H1 (cell line): ENCODE data around the gene SMG1. TPM values are rescaled to one million over a fixed set of nuclear protein-coding genes. Genes with fewer than 3 reads are reported as not detected.
"Not testable (repeated sequence)": the region's sequence is repeated elsewhere in the genome, so short reads cannot be mapped to it uniquely, and the experiment has no call there.

ENCODE experiments used
- CTCF ChIA-PET: fragments of 300-600 bp; sonication (Branson Sonifier 250); formaldehyde crosslinking; loops from one replicate; lab custom pipeline; 2021; ENCODE audit not compliant: partially characterized antibody; lab: Charles Lee
- POLR2A ChIA-PET: fragments of 300-600 bp; sonication (Branson Sonifier 250); formaldehyde crosslinking; loops from one replicate; lab custom pipeline; 2021; ENCODE audit warnings: inconsistent platforms; ENCODE audit not compliant: partially characterized antibody; lab: Charles Lee
- DNase-seq, 2 experiments: peaks; one replicate each; pipeline versions ENCODE4 v3.0.0 to v3.0.0-alpha.2; 2010 to 2022; ENCODE audit warnings: low spot score in 2 of 2, low read depth in 1 of 2, mixed read lengths in 1 of 2
- FAIRE-seq: peaks from 2 replicates; lab custom pipeline; 2011; peaks lifted over from hg19 to GRCh38; lab: Jason Lieb, UNC
- H2AFZ ChIP-seq: 2 replicates; pipeline ENCODE4 v1.8.1; 2012; ENCODE audit warnings: low read length, inconsistent platforms
- H2AK5ac ChIP-seq: 2 replicates; pipeline ENCODE4 v1.6.1; 2013; ENCODE audit warnings: low read depth, low read length
- H2BK120ac ChIP-seq: replicated peaks from 2 replicates; pipeline ENCODE3; 2013; ENCODE audit warnings: low read depth, low read length, inconsistent platforms
- H2BK12ac ChIP-seq: 2 replicates; pipeline ENCODE4 v1.6.1; 2013; ENCODE audit warnings: low read depth, low read length
- H2BK15ac ChIP-seq: 2 replicates; pipeline ENCODE4 v1.6.1; 2013; ENCODE audit warnings: low read length
- H2BK20ac ChIP-seq: 2 replicates; pipeline ENCODE4 v1.6.1; 2013; ENCODE audit warnings: low read length
- H2BK5ac ChIP-seq: 2 replicates; pipeline ENCODE4 v1.6.1; 2013; ENCODE audit warnings: low read depth, low read length
- H3K14ac ChIP-seq: 2 replicates; pipeline ENCODE4 v1.6.1; 2013; ENCODE audit warnings: inconsistent platforms; ENCODE audit not compliant: insufficient read length
- H3K18ac ChIP-seq: 2 replicates; pipeline ENCODE4 v1.6.1; 2013; ENCODE audit warnings: low read length; ENCODE audit errors: extremely low read depth
- H3K23ac ChIP-seq: 2 replicates; pipeline ENCODE4 v1.6.1; 2013; ENCODE audit warnings: inconsistent platforms; ENCODE audit not compliant: insufficient read length
- H3K23me2 ChIP-seq: 2 replicates; pipeline ENCODE4 v1.6.1; 2013; ENCODE audit warnings: low read depth, low read length
- H3K27ac ChIP-seq: 2 replicates; pipeline ENCODE4 v1.6.1; 2011; ENCODE audit warnings: low read depth, low read length, inconsistent platforms
- H3K27me3 ChIP-seq, 4 experiments: replicated peaks in 1 of 4; 1 replicate in 1 of 4; 2 replicates in 3 of 4; pipeline versions ENCODE4 v1.6.1 to v1.8.1; 2011 to 2013; ENCODE audit warnings: low read length in 3 of 4, mild to moderate bottlenecking in 3 of 4, inconsistent platforms in 2 of 4, mixed read lengths in 2 of 4, moderate library complexity in 1 of 4; ENCODE audit not compliant: control insufficient read depth in 3 of 4, insufficient read depth in 3 of 4; ENCODE audit errors: extremely low read depth in 1 of 4
- H3K36me3 ChIP-seq, 4 experiments: 2 replicates each; pipeline versions ENCODE4 v1.6.1 to v1.8.1; 2011 to 2013; ENCODE audit warnings: mild to moderate bottlenecking in 4 of 4, low read length in 3 of 4, moderate library complexity in 2 of 4, control low read depth in 1 of 4, inconsistent platforms in 1 of 4; ENCODE audit not compliant: insufficient read depth in 4 of 4, control insufficient read depth in 2 of 4
- H3K4ac ChIP-seq: replicated peaks from 2 replicates; pipeline ENCODE3; 2013; ENCODE audit warnings: low read length, low read depth, mixed read lengths, inconsistent platforms; ENCODE audit not compliant: insufficient read length
- H3K4me1 ChIP-seq, 4 experiments: replicated peaks in 1 of 4; 1 replicate in 1 of 4; 2 replicates in 3 of 4; pipeline versions ENCODE4 v1.6.1 to v1.8.1; 2011 to 2013; ENCODE audit warnings: low read length in 3 of 4, inconsistent platforms in 2 of 4, mixed read lengths in 1 of 4; ENCODE audit not compliant: insufficient read depth in 4 of 4, control insufficient read depth in 3 of 4
- H3K4me2 ChIP-seq, 2 experiments: 2 replicates each; pipeline versions ENCODE4 v1.6.1 to v1.8.1; 2011 to 2013; ENCODE audit warnings: low read depth in 2 of 2, low read length in 2 of 2, control low read depth in 1 of 2, inconsistent platforms in 1 of 2, mild to moderate bottlenecking in 1 of 2; ENCODE audit not compliant: insufficient read depth in 1 of 2
- H3K4me3 ChIP-seq, 4 experiments: fragments of 200-600, 300-600 bp in 1 of 4; sonication (generic), shearing (Covaris generic), sonication (Bioruptor Twin) in 1 of 4; 2 replicates each; pipeline versions ENCODE4 v1.5.1 to v1.8.1; 2011 to 2016; ENCODE audit warnings: low read length in 4 of 4, low read depth in 3 of 4, control low read depth in 2 of 4, inconsistent platforms in 2 of 4, mild to moderate bottlenecking in 2 of 4, mixed read lengths in 1 of 4, moderate library complexity in 1 of 4; ENCODE audit not compliant: insufficient read depth in 2 of 4; ENCODE audit errors: extremely low read depth in 1 of 4
- H3K56ac ChIP-seq: replicated peaks from 2 replicates; pipeline ENCODE3; 2013; ENCODE audit warnings: low read depth, mild to moderate bottlenecking, mixed read lengths, low read length, inconsistent platforms; ENCODE audit not compliant: insufficient read length
- H3K79me1 ChIP-seq: 2 replicates; pipeline ENCODE4 v1.6.1; 2013; ENCODE audit warnings: low read depth, low read length, control low read depth
- H3K79me2 ChIP-seq, 2 experiments: 2 replicates each; pipeline versions ENCODE4 v1.6.1 to v1.8.1; 2012 to 2013; ENCODE audit warnings: low read length in 2 of 2, mild to moderate bottlenecking in 2 of 2, inconsistent platforms in 1 of 2; ENCODE audit not compliant: insufficient read depth in 2 of 2, control insufficient read depth in 1 of 2
- H3K9ac ChIP-seq, 4 experiments: replicated peaks in 1 of 4; 1 replicate in 1 of 4; 2 replicates in 3 of 4; pipeline versions ENCODE4 v1.6.1 to v1.8.1; 2011 to 2013; ENCODE audit warnings: low read depth in 3 of 4, low read length in 3 of 4, control low read depth in 2 of 4, mild to moderate bottlenecking in 2 of 4, moderate library complexity in 2 of 4, inconsistent platforms in 1 of 4; ENCODE audit errors: extremely low read depth in 1 of 4
- H3K9me3 ChIP-seq, 2 experiments: 2 replicates each; pipeline versions ENCODE4 v1.6.1 to v1.8.1; 2012 to 2013; ENCODE audit warnings: mild to moderate bottlenecking in 2 of 2, moderate library complexity in 2 of 2, control low read depth in 1 of 2, inconsistent platforms in 1 of 2, low read depth in 1 of 2, low read length in 1 of 2, mixed read lengths in 1 of 2; ENCODE audit not compliant: insufficient read depth in 2 of 2
- H4K20me1 ChIP-seq, 2 experiments: replicated peaks in 1 of 2; 2 replicates each; pipeline versions ENCODE3 to v1.8.1; 2011 to 2013; ENCODE audit warnings: inconsistent platforms in 2 of 2, low read length in 2 of 2, mild to moderate bottlenecking in 1 of 2; ENCODE audit not compliant: insufficient read depth in 2 of 2, control insufficient read depth in 1 of 2
- H4K5ac ChIP-seq: 2 replicates; pipeline ENCODE4 v1.6.1; 2013; ENCODE audit warnings: low read length, low read depth, mixed read lengths, inconsistent platforms; ENCODE audit not compliant: insufficient read length
- H4K8ac ChIP-seq: 2 replicates; pipeline ENCODE4 v1.8.0; 2013; ENCODE audit warnings: mild to moderate bottlenecking, moderate library complexity, low read length, inconsistent platforms; ENCODE audit not compliant: insufficient read depth; ENCODE audit errors: extremely low read depth
- H4K91ac ChIP-seq: replicated peaks from 2 replicates; pipeline ENCODE3; 2013; ENCODE audit warnings: low read length, mixed read lengths, inconsistent platforms; ENCODE audit not compliant: insufficient read length
- WGBS, 2 experiments: shearing (Covaris generic) in 1 of 2; methylation state at CpG; one replicate each; pipeline versions ENCODE4 v1.1.6 to v1.1.7; 2013 to 2015; ENCODE audit warnings: low lambda C conversion rate in 2 of 2, mixed read lengths in 2 of 2, inconsistent platforms in 1 of 2, low coverage in 1 of 2, missing lambda C conversion rate in 1 of 2; ENCODE audit not compliant: insufficient replicate concordance in 2 of 2, insufficient coverage in 1 of 2, insufficient read length in 1 of 2; ENCODE audit errors: extremely low coverage in 1 of 2, missing lambda C conversion rate in 1 of 2; 5-methylcytosine and 5-hydroxymethylcytosine counted together
- polyA plus RNA-seq, 7 experiments: library from polyadenylated mRNA; depleted of rRNA in 3 of 7; stranded (reverse) in 5 of 7; unstranded in 2 of 7; fragments of >200 nt in 5 of 7; fragments of 200-250 nt in 2 of 7; gene quantifications; 1 replicate in 5 of 7; 2 replicates in 1 of 7; 4 replicates in 1 of 7; pipeline versions ENCODE4 v1.2.1 to v1.2.3, GENCODE V29; 2011 to 2013; ENCODE audit warnings: missing spikeins in 2 of 7, mixed read lengths in 2 of 7
- total RNA-seq: library from RNA; stranded (reverse); fragmentation: NEBNext Ultra II Directional; extraction: Animal tissue kit (Norgen Biotek cat#: 25700); gene quantifications from 2 replicates; pipeline ENCODE4 v1.2.1, GENCODE V29; 2021

Gene SMG1
- total and polyA plus RNA-seq, 2 of the 8 experiments (the other 6 are each of a cell fraction or from before 2014, with no cell fraction given): 14.9 to 90.6 TPM

- H2AFZ ChIP-seq, H3K4me2 ChIP-seq, H4K20me1 ChIP-seq, H2AK5ac ChIP-seq, FAIRE-seq, H2BK15ac ChIP-seq, H3K4ac ChIP-seq, H2BK120ac ChIP-seq, POLR2A ChIA-PET, CTCF ChIA-PET, H3K4me1 ChIP-seq, H4K5ac ChIP-seq, H3K79me2 ChIP-seq, H2BK20ac ChIP-seq, H3K4me3 ChIP-seq, H3K56ac ChIP-seq, H3K18ac ChIP-seq, DNase-seq, H3K27me3 ChIP-seq, H2BK5ac ChIP-seq, H4K91ac ChIP-seq, H2BK12ac ChIP-seq, H3K79me1 ChIP-seq, H3K9ac ChIP-seq, H3K23ac ChIP-seq, H3K27ac ChIP-seq, H3K14ac ChIP-seq, H3K23me2 ChIP-seq, H4K8ac ChIP-seq, H3K9me3 ChIP-seq: not testable (repeated sequence)
- peaks cover 4 to 29% (median 9%) of the 10 kb centered on the region in 4 experiments; a peak in 6 of 8 replicates for H3K36me3 ChIP-seq
- 97% methylated on average over 4 of the region's 4 CpGs; no CpG with 5 or more reads in 1 of the 2 experiments for WGBS, 2 experiments
Measured at GRCh38 chr16:18877734-18878133, 48.5 kb downstream of the SMG1 start.

- H2BK20ac ChIP-seq, H3K4me1 ChIP-seq, H4K91ac ChIP-seq, FAIRE-seq, H2AFZ ChIP-seq, H3K79me2 ChIP-seq, H4K20me1 ChIP-seq, H2BK15ac ChIP-seq, H2AK5ac ChIP-seq, H2BK120ac ChIP-seq, DNase-seq, H3K23me2 ChIP-seq, H3K14ac ChIP-seq, H3K27me3 ChIP-seq, H3K4ac ChIP-seq, H3K56ac ChIP-seq, CTCF ChIA-PET, H3K4me3 ChIP-seq, H3K79me1 ChIP-seq, POLR2A ChIA-PET, H2BK12ac ChIP-seq, H3K9ac ChIP-seq, H3K4me2 ChIP-seq, H2BK5ac ChIP-seq, H3K23ac ChIP-seq, H4K5ac ChIP-seq, H4K8ac ChIP-seq, H3K27ac ChIP-seq, H3K18ac ChIP-seq, H3K9me3 ChIP-seq: not testable (repeated sequence)
- H3K36me3 ChIP-seq: peaks cover 4 to 29% (median 10%) of the 10 kb centered on the region in 4 experiments; a peak in 7 of 8 replicates
- WGBS, 2 experiments: 90% methylated on average over 4 of the region's 4 CpGs; no CpG with 5 or more reads in 1 of the 2 experiments
Measured at GRCh38 chr16:18877259-18877658, 48.9 kb downstream of the SMG1 start.
